DLD1 (cell line): ENCODE measurements around the gene NFATC3.

Experiments used
- in situ Hi-C: cut with HindIII; loops from 2 replicates; pipeline ENCODE4 v1.10.0; 2017; ENCODE audit warnings: low sequenced_read_pairs

The NFATC3 gene

GRCh38 chr16:68179196-68179795, 94.1 kb downstream of the NFATC3 start:
- in situ Hi-C loops, result no loop called here

DNA sequence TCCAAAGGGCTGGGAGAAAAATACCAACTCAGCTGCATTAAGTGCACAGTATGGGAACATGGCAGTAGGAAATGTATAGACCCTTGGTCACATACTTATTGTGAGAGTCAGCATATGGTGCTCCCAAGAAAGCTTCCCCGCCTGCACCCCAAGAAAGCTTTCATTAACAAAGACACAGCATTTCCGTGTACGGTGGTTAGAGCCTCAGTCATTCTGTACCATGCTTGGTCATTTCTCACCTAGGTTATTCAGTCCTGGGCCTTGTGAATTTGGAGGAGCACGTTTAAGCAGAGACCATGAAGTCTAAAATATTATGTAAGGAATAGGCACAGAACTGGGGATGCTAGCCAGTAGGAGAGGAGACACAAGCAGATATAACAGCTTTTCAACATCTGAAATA, 94.7 kb downstream of the NFATC3 start:
- in situ Hi-C loops, result no loop called here

GRCh38 chr16:68183046-68183445, 97.9 kb downstream of the NFATC3 start:
- in situ Hi-C loops, result no loop called here

GRCh38 chr16:68186877-68187276, 101.7 kb downstream of the NFATC3 start:
- in situ Hi-C loops, result no loop called here

GRCh38 chr16:68187505-68187904, 102.3 kb downstream of the NFATC3 start:
- in situ Hi-C loops, result no loop called here

GRCh38 chr16:68188170-68188569, 103.0 kb downstream of the NFATC3 start:
- in situ Hi-C loops, result no loop called here

GRCh38 chr16:68190081-68190480, 104.9 kb downstream of the NFATC3 start:
- in situ Hi-C loops, result no loop called here

DNA sequence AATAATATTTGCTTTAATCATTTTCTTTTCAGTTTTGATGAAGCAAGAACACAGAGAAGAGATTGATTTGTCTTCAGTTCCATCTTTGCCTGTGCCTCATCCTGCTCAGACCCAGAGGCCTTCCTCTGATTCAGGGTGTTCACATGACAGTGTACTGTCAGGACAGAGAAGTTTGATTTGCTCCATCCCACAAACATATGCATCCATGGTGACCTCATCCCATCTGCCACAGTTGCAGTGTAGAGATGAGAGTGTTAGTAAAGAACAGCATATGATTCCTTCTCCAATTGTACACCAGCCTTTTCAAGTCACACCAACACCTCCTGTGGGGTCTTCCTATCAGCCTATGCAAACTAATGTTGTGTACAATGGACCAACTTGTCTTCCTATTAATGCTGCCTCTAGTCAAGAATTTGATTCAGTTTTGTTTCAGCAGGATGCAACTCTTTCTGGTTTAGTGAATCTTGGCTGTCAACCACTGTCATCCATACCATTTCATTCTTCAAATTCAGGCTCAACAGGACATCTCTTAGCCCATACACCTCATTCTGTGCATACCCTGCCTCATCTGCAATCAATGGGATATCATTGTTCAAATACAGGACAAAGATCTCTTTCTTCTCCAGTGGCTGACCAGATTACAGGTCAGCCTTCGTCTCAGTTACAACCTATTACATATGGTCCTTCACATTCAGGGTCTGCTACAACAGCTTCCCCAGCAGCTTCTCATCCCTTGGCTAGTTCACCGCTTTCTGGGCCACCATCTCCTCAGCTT, 105.8 kb downstream of the NFATC3 start:
- in situ Hi-C loops, result no loop called here

DNA sequence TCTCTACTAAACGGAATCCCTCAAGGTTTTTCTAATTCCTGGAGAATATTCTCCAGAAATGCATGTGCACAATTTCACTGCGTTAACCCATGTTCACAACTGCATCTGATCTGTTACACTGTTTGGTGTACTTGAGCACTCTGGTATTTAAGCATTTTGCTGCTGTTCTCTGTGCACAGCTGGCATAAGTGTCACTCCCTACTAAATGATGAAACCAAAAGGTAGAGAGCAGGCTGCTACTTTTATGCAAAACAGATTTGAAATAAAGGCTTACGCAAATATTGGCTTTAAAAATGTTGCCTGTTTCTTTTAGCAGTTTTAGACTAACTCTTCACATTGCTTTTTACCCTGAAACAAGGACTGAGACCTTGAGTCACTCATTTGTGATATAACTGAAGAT, 109.1 kb downstream of the NFATC3 start:
- in situ Hi-C loops, result no loop called here

DNA sequence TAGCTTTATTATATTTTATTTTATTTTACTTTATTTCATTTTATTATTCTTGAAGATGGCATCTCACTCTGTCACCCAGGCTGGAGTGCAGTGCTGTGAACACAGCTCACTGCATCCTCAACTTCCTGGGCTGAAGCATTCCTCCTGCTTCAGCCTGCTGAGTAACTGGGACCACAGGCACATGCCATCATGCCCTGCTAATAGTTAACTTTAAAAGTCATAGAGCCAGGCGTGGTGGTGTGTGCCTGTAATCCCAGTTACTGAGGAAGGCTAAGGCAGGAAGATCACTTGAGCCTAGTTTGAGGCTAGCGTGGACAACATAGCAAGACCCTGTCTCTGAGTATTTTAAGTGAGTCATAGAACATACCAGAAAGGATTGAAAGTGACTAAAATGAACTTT, 112.1 kb downstream of the NFATC3 start:
- in situ Hi-C loops, result no loop called here

GRCh38 chr16:68200088-68200783, 115.1 kb downstream of the NFATC3 start:
- in situ Hi-C loops, result no loop called here

DNA sequence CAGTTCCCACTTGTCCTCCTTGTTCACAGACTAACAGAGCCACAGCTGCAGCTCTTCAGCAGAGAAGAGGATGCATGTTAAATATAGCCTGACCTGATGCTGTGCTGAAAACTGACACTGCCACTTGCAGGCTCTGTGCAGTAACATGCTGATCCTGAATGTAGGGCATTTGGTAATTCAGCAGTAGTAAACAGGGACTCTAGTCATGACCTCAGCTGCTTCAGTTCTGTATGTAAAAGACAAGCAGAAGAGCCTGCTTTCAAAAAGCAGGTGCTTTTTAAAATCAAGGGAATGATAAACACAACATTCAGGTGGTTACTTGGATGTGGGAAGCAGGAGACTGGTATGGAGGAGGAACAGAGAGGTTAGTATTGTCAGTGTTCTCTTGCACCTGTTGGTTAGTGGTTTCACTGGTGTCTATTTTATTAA, 116.9 kb downstream of the NFATC3 start:
- in situ Hi-C loops, result no loop called here

GRCh38 chr16:68206245-68206644, 121.1 kb downstream of the NFATC3 start:
- in situ Hi-C loops, result no loop called here

DNA sequence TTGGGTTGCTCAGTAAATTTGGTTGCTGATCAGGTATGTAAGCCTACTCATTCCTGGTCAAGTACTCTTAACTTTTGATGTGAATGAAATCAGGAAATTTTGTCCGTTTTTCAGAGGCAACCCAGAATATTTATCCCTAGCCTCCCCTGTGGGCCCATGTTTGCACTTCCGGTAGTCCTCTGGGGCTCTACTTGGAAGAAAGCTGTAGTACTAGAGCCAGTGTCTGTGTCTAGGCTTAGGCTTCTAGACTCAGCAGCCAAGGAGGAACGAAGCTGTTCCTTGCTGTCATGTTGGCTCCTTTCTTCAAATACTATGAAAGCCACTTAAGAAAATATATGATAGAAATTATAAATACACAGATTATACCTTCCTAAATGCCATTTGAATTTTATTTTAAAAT, 129.6 kb downstream of the NFATC3 start:
- in situ Hi-C loops, result no loop called here

DNA sequence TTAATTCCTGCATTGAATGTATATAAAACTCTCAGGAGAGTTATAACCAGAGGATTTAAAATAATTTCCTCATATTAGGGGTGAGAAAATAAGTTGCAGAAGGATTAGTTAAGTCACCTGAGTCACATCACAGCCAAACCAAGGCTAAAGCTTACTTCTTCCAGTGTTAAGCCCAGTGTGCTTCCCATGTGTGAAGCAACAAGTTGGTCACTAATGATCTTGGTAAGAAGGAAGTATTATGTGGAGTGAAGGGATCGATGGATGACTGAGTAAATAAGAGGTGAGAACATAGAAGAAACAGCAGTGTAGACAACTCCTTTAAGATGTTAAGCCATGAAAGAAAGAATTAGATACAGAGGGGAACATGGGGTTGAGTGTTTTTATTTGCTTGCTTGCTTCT, 130.1 kb downstream of the NFATC3 start:
- in situ Hi-C loops, result no loop called here

DNA sequence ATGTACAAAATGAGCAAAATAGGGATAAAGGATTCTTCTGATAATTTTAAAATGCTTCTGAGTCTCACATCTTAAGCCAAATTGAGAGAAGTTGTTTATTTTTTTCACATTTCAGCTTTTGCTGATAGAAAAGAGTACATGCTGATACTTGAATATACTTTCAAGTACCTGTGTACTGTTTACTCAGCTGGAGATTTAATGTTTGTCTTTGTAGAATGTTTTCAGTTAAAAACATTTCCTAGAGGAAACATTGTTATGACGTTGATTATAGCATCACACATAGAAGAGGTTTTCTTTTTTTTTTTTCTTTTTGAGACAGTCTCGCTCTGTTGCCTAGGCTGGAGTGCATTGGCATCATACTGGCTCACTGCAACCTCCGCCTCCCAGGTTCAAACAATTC, 131.1 kb downstream of the NFATC3 start:
- in situ Hi-C loops, result no loop called here

DNA sequence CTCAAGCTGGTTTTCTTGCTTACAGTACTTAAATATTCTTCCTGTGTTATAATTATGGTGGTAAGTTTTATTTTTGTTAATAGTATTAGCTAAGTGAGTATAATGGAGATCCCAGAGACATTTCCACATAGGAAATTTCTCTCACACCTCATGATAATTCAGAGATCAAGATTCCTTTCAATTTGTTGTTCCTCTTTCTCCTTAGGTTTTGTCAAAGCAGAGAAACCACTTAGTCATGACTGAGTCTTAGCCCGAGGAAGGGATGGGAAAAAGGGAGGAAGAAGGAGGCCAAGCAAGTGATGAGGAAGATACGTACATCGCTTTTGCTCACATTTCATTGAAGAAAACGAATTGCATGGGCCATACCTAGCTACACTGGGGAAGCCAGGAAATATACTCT, 132.3 kb downstream of the NFATC3 start:
- in situ Hi-C loops, result no loop called here

DNA sequence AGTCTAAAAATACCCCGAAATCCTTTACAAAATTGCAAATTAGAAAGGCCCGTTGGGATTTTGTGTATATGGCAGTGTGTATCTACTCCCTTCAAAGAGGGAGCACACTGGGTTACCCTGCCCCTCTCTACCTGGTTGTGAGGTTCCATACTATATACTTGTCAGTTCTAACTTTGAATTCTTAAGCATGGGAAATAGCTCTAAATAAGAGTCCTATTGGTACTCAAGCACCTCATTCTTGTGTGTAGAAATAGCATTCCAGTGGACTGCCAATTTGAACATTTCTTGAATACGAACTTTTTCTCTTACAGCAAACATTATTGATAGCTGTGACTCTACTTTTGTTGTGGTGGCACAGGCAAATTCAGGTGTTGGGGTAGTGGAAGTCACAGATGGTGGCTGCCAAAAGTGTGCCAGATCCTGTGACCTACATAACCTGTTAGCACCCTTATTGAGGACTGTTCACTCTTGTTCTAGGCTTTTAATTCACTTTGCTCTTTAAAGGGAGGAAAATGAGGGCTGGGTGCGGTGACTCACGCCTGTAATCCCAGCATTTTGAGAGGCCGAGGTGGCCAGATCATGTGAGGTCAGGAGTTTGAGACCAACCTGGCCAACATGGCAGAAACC, 134.7 kb downstream of the NFATC3 start:
- in situ Hi-C loops, result no loop called here

- in situ Hi-C loops, result no loop called here
These were observed 137.9 kb downstream of the NFATC3 start for GRCh38 chr16:68223072-68223471.

DNA sequence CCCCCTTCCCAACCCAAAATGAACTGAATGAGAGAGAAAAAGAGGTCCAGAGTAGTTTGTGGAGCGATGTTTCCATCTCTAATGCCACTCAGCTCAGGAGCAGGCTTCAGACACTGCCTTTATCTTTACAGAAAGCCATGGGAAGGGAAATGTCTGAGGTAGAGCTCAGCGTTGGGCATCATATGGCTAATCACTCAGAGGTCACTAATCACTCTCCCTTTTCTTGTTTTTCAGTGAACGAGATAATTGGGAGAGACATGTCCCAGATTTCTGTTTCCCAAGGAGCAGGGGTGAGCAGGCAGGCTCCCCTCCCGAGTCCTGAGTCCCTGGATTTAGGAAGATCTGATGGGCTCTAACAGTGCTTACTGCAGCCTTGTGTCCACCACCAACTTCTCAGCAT, 140.9 kb downstream of the NFATC3 start:
- in situ Hi-C loops, result no loop called here

- in situ Hi-C loops, result no loop called here
These were observed 142.1 kb downstream of the NFATC3 start for GRCh38 chr16:68227183-68227793.
